IPS DF 19.7 (cell line): ENCODE results near the gene ACAP3.
"Not testable (repeated sequence)": the region's sequence is repeated elsewhere in the genome, so short reads cannot be mapped to it uniquely, and the experiment has no call there.

Source experiments
- DNase-seq: peaks from one replicate; pipeline ENCODE4 v3.0.0-alpha.2; 2013; ENCODE audit warnings: low read depth, low spot score

ACAP3 gene

DNA sequence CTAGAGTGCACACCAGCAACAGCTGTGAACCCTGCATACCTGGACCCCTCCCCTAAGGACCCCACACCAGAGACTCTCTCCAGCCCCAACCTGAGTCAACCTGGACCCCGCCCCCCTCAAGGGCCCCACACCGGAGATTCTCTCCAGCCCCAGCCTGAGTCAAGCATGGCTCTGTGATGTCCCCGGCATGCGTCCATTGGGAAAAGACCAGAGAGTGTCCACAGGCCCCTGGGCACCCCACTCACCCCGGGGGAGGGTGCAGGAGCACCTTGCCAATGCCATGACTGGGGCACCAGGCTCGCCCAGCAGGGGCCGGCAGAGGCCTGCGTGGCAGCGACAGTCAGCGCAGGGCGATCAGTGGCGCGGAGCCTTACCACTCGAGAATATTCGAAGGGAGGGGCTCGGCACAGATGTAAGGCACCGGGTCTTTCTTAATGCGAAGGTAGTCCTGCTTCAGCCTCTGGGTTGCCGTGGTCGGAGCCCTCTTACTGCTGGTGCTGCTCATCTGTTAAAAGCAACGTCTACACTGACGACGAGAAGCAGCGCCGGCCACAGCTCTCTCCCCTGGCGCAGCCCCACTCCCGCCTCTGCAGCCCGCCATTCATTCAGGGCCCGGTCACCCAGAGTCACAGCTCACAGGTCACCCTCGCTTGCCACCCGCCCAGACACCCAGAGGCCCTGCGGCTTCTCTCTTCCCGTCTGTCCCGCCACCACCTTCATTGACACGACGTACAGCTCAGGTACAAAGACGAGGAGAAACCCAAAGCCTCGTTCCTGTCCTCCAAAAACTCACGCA, 40.0 kb downstream of the ACAP3 start:
- no peak for DNase-seq

DNA sequence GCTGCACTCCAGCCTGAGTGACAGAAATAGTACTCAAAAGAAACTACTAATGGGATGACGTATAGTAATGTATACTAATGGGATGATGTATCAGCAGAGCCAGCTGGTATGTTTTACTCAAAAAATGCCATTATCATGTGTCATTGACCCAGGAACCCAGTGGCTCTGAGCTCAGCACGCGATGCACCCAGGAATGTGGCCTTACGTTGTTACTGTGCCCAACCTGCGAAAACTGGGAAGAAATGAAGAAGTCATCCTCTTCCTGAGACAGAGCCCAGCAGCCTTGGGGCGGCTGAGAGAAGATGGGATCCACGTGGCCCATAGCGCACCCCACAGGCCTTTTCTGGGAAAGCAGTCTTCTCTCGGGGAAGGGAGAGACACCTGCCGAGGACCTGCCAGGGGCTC, 42.9 kb downstream of the ACAP3 start:
- DNase-seq, result no peak

DNA sequence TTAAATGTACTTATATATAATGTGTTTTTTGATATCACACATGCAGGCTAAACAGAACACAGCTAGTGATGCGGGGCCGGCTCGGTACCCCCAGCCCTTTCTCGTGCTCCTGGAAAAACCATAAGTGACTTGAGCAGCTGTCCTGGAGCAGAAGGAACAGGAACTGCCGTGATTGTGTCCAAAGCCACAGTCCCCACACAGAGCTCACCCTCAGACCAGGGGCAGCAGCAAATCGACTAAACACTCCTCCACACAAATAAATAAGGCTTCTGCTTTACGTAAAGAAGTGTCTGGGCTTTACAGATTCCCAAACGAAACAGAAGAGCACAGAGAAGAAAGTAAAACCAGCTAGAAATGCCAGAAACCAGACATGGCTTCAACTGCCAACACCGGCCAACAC, 43.7 kb downstream of the ACAP3 start:
- DNase-seq, result no peak

DNA sequence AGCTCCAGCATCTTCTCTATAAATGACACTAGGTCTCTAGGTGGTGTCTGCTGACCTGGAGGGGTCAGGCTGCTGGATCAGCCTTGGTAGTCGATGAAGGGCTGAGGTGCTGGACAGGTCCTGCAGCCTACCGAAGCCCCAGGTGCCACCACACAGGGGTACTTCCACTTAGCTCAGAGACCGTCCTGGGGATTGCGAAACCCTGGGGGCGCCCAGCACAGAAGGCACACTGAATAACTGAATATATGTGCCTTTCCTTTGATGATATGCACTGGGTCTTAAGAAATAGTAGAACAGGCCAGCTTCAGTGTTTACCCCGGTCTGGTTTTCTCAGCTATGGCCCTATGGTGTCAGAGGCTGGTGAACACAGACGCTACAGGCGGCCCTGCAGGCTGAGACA, 45.0 kb downstream of the ACAP3 start:
- DNase-seq, result no peak

DNA sequence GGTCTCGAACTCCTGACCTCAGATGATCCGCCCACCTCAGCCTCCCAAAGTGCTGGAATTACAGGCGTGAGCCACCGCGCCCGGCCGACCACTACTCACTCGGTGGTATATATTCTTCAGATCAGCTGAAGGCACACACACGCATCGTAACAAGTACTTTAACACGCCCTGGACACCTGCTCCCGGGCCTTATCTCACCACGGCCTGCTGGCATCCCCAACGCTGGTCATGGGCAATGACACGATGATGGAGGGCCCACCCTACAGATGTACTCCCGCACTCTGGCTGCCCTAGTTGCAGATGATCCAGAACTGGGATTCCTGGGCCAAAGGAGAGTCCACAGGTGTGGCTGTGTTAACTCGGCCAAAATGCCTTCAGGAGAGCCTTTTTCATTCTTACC, 45.7 kb downstream of the ACAP3 start:
- no peak for DNase-seq

DNA sequence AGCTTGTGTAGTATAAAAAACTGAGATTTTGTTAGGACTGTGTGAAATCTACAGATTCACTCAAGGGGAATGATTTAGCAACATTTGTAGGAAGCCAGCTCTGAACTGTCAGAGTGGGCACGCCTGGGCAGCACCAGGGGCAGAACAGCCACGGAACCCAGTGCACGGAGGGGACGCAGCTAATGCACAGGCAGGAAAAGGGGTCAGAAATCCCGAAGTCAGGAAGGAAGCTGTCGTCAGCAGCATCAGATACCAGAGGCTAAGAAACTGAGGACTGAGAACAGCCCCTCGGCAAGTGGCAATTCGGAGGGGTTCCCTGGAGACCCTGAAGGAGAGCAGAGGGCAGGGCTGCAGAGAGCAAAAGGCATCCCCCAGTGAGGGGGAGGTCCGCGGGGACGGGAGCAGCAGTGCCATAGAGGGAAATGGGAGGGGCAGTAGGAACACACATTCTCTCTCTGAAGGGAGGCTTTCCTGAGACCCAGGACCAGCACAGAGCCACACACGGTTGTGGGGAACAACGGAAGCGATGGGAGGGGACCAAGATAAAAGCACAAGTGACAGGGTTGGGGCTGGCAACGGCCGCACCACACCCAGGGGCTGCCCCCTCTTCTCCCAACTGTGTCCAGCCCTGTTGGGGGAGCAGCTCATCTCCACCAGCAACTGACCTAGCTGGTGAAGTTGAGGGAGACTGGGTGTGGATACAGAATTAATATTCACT, 46.7 kb downstream of the ACAP3 start:
- no peak for DNase-seq

DNA sequence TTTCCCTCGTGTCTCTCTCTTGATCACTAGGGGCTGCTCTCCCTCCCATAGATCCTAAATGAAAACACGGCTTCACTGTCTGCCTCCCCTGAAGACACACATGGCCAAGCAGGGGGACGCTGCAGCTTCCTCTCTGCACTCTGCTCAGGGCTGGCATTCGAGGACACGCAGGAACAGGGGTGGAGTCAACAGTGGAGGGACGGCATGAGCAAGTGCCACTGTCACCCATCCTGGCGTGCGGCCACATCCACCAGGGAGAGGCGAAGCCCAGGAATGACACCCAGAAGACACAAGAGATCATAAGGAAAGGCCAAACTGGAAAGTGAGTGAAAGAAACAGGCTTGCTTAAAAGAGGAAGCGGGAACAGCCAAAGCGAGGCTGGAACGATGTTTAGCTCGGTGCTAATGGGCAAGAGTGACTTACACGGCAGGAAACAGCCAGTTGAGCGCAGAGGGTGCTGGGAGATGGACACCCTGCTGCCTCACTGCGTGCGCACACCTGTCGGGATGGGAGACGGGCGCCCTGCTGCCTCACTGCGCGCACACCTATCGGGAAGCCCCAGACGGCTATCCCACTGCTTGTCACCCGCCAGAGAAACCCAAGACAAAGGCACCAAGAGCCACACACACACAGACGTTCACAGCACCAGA, 47.7 kb downstream of the ACAP3 start:
- DNase-seq, result no peak

DNA sequence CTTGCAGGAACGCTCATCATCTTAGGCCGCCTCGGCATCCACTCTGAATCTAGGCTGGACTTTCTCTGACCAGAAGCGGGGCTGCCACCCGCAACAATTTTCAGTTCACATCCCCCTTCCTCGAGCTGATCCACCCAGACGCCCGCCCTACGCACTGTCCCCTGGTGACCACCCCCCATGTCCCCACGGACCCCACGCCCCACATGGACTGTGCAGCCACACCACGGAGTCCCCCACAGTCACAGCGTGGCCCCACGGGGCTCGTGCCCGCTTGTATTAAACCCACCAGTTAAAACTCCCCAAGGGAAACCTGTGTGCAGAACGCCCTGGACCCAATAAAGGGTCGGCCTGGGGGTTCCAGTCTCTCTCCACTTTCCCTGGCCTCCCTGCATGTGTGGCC, 48.2 kb downstream of the ACAP3 start:
- DNase-seq, result no peak

DNA sequence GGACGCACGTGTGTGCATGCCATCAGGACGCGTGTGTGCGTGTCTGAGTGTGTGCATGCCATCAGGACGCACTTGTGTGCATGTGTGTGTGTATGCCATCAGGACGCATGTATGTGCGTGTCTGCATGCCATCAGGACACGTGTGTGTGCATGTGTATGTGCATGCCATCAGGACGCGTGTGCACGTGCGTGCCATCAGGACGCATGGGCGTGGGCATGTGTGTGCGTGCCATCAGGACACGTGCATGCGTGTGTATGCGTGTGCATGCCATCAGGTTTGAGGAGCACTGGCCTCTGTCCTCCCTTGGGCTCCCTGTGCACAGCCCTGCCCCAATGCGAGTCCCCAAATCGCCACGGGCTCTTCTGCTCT, 48.6 kb downstream of the ACAP3 start:
- DNase-seq, result no peak

DNA sequence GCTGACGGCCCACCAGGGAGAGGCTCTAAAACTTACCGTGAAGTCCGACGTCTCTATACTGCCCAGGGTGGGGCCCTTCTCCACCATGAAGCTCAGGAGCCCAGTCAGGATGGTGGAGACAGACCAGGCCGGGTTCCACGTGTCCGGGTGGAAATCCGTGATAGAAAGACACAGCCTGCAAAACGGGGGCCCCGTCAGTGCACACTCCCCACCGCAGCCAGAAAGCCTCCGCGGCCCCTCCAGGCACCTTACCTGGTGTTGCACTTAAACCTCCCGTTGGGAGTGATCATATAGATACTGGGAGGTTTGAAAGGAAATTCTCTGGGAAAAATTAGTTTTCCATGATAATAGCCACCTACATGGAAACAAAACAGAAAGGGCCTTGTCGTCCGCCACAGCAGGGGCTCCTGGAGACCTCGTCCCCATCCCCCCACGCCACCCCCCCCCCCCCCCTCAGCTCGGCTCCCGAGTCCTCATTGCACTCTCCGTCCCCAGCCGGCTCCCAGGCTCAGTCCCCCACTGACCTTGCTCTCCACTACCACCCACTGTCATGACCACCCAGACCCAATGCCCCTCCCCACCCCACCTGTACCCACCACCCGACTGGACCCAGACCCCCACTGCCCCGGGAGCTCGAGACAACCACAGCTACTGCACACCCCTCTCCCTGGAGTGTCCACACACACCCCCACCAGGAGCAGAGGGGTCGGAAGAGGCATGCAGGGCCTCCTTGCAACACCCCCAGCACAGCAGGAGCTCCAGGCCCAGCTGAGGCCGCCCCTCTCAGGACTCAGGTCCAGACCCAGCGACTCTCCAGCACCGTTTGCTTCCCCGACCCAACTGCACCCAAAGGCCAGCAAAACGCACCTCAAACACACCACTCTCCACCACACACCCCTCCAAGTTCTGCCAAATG, 50.5 kb downstream of the ACAP3 start:
- no peak for DNase-seq

DNA sequence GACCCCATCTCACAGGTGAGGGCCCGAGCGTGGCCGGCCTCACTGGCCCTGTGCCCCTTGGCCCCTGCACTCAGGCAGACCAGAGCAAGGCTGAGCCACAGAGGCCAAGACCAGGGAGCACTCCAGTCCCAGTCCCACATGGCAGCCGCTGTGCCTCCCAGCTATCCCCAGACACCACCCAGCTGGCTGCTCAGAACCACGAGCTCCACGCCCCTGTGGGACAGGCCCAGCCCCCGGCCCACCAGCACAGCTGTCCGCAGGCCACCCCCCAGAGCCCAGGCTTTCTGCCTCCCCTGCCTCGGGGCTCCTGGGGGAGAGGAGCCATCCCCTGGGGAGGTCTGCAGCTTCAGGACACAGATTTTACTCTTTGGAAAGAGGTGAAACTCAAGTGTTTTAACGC, 52.1 kb downstream of the ACAP3 start:
- no peak for DNase-seq

DNA sequence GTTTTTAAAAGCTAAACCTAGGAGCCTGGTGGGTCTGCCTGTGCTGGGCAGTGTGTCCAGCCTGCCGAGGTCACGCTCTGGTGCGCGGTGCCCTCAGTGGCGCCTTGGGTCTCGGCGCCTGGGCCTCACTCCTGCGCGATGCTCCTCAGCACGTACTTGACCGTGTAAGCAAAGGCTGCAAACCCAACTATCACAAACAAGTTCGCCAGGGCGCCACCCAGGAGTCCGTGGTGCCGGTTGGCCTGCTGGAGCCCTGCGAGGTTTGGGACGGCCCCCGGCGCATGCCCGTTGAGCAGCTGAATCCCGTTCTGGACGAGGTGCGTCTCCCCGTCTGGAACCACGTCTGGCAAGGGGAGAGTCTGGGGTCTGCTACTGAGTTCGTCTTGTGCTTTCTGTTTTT, 52.7 kb downstream of the ACAP3 start:
- DNase-seq, result no peak

DNA sequence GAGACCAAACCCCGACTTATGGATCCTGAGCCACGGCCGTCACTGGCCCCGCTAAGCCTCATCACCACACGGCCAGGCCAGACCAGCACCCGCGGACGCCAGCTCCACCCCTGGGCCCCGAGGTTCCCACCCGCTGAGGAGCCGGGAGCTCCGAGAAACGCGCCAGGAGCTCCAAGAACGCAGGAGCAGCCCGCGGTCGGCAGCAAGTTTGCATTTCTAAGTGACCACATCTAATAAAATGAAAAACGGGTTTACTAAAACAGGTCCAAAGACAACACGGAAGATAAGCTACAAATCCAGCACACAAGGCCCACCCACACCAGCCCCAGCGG, 53.1 kb downstream of the ACAP3 start:
- no peak for DNase-seq

DNA sequence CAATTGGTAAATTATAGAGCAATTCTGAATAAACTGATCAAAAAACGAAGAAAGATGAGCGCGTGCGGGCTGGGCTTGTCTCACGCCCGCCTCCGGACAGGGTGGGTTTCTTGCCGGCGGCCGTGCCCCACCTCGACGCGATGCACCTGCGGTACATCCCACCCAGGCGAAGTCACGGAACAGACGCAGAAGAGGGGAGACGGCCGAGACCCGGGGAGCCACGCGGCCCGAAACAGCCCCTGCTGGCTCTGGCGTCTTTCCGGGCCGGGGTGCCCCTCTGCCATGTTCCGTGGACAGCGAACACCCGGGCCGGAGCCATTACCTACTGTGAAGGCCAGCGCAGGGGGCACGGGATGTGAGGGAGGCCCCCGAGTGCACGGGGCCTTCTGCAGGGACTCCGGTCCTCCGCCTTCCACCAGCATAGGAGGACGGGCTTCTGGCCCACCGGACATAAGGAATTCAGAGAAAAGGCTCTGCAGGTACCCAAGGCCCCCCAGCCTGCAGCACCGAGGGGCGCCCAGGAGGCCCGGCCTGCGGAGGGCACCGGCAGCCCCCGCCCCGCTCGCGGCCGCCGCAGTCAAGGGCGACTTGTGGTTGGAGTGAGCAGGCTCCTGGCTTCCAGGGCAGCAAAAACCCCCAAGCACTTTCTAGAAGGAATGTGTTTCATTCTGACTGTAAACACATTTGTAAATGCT, 53.6 kb downstream of the ACAP3 start:
- no peak for DNase-seq

DNA sequence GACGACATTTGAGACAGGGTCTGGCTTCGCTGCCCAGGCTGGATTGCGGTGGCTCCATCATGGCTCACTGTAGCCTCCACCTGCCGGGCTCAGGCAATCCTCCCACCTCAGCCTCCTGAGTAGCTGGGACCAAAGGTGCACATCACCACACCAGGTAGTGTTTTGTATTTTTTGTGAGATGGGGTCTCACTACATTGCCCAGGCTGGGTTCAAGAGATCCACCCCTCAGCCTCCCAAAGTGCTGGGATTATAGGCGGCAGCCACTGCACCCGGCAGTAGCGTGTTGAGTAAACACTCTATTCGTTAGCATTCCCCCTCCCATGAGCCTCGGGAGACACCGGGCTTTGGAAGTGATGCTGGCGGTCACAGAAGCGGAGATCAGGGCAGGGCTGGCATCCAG, 54.4 kb downstream of the ACAP3 start:
- DNase-seq, result no peak

DNA sequence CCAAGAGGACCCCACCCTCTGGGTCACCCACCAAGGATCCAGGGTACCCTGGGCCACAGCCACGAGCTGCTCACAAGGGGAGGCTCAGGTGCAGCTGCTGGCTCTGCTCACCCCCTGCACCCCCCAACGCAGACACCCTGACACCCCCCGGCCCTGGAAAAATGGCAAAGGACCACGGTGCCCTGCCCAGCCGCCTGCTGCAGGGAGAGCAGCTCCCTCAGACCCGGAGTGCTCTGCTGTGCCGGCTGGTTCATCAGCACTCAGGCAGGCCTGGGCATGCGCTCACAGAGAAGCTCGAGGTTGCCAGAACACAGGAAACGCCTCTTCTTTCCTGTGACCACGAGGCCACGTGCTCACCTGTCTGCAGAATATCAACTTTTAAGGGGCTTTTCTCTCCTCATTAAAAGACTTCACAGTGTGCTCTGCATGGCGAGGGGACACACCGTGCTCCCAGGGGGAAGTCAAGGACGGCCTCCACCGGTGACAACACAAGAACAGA, 56.9 kb downstream of the ACAP3 start:
- no peak for DNase-seq

DNA sequence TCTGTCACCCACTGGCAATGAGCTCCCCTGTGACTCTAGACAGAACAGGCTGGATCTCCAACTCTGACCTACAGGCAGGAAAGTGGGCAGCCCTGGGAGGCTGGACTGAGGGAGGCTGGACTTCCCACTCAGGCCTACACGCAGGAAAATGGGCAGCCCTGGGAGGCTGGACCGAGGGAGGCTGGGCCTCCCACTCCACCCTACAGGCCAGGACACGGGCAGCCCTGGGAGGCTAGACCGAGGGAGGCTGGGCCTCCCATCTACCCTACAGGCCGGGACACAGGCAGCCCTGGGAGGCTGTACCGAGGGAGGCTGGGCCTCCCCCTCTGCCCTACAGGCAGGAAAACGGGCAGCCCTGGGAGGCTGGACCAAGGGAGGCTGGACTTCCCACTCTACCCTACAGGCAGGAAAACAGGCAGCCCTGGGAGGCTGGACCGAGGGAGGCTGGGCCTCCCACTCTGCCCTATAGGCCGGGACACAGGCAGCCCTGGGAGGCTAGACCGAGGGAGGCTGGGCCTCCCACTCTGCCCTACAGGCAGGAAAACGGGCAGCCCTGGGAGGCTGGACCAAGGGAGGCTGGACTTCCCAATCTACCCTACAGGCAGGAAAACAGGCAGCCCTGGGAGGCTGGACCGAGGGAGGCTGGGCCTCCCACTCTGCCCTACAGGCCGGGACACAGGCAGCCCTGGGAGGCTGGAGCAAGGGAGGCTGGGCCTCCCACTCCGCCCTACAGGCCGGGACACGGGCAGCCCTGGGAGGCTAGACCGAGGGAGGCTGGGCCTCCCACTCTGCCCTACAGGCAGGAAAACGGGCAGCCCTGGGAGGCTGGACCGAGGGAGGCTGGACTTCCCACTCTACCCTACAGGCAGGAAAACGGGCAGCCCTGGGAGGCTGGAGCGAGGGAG, 59.5 kb downstream of the ACAP3 start:
- not testable (repeated sequence) for DNase-seq

DNA sequence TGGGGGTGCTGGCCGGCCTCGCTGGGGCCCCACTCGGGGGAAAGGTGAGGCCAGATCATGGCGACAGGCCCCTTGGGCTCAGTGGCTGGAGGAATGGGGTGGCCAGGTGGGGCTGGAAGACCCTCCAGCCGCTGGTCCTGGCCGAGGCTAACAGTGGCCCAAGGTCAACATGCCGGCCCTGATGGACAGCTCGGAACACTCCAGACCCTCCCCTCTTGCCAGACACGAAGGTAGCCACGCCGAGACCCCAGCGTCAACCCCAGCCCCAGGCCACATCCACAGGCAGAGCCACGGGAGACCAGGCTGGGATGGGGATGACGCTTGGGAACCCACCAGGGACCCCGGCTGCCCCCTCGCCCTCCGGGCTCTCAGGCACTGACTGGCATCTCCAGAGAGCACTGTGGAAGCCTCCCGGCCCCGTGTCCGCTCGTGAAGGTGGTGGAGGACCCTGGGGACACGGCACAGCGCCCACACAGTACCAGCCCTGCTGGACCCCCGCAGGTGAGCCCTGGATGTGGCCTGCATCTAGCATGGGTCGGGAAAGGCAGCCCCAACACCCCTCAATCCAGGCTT, 60.3 kb downstream of the ACAP3 start:
- DNase-seq, result no peak

DNA sequence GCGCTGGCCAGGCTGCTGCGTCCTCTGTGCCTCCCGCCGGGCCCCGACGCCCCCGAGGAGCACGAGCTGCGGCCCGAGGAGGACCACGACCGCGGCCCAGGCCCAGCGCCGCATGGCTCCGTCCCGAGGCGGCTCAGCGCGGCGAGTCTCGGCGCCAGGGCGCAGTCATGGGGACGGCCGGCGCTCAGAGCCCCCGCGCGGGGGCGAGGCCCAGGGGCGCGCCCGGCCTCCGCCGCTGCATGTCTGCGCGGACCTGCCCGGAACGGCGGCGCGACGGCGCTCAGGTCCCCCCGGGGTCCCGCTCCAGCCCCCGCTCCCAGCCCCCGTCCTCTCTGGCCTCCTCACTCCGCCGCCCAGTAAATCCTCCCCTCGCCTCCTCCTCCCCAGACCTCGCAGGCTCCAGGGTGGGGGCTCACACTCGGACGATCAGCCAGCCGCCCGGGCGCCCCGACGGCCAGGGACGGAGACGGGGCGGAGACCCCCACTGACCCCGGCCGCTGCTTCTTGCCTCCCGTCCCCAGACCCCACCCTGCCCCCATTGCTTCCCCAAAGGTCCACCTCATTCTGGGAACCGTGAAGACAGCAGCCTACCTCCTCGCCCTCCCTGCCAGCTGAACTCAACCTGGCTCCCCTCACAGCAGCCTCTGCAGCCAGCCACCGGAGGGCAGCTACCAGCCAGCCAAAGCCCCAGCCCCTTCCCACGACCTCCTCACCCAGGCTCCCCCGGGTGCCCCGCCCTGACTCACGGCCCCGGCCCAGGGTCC, 61.0 kb downstream of the ACAP3 start, which contains the start of gene C1QTNF12:
C1QTNF12 (minus strand) TSS at position 146 of the 764 bp plus-strand sequence; CDS start at position 114, 32 bp downstream.
- DNase-seq, result no peak
